HEK293 (cell line): ENCODE data around the gene INPP5A.

Experiments used
- CTCF ChIP-seq: fragments of 450-650 bp; formaldehyde crosslinking; IDR thresholded peaks from 2 replicates; pipeline ENCODE4 v1.5.1; 2016; ENCODE audit warnings: missing biosample characterization, missing genetic modification characterization
- ZBTB49 ChIP-seq: fragments of 450-650 bp; formaldehyde crosslinking; IDR thresholded peaks from 2 replicates; pipeline ENCODE4 v1.5.1; 2016; ENCODE audit warnings: missing biosample characterization, missing genetic modification characterization, low read depth
- ZNF202 ChIP-seq: fragments of 450-650 bp; formaldehyde crosslinking; IDR thresholded peaks from 2 replicates; pipeline ENCODE4 v1.5.1; 2016; ENCODE audit warnings: missing biosample characterization, missing genetic modification characterization, borderline replicate concordance
- ZNF585B ChIP-seq: fragments of 450-650 bp; formaldehyde crosslinking; IDR thresholded peaks from 2 replicates; pipeline ENCODE4 v1.5.1; 2016; ENCODE audit warnings: missing biosample characterization, missing genetic modification characterization

GRCh38 chr10:132582771-132583170 lies 45.2 kb downstream of the INPP5A start:
- TF ChIP-seq ZBTB49 (tag by site-specific recombination) (no peak), ZNF202 (tag by site-specific recombination) (no peak), CTCF (tag by site-specific recombination) (no peak), ZNF585B (no peak)
